Liver (tissue), 9 donors: Measurements from ENCODE around the gene BAZ2B. TPM values are rescaled to one million over a fixed set of nuclear protein-coding genes. Genes with fewer than 3 reads are reported as not detected.

ENCODE experiments used
- DNase-seq: peaks from one replicate; pipeline ENCODE4 v3.0.0-alpha.2; 2017; ENCODE audit warnings: low spot score
- H3K27ac ChIP-seq, 2 donors: one replicate each; pipeline ENCODE4 v1.7.0; 2013; ENCODE audit warnings: inconsistent platforms in 2 of 2, low read length in 2 of 2, control low read depth in 1 of 2, low read depth in 1 of 2, mild to moderate bottlenecking in 1 of 2
- H3K27me3 ChIP-seq, 4 donors: one replicate each; pipeline versions ENCODE4 v1.6.1 to v1.7.0; 2013; ENCODE audit warnings: low read length in 3 of 4, inconsistent platforms in 1 of 4, mild to moderate bottlenecking in 1 of 4, moderate library complexity in 1 of 4; ENCODE audit not compliant: control insufficient read depth in 4 of 4, insufficient read depth in 4 of 4
- H3K36me3 ChIP-seq, 4 donors: one replicate each; pipeline versions ENCODE4 v1.6.1 to v1.7.0; 2013; ENCODE audit warnings: low read length in 3 of 4, mild to moderate bottlenecking in 3 of 4, low read depth in 1 of 4, moderate library complexity in 1 of 4; ENCODE audit not compliant: control insufficient read depth in 4 of 4, insufficient read depth in 3 of 4
- H3K4me1 ChIP-seq, 4 donors: one replicate each; pipeline versions ENCODE4 v1.6.1 to v1.7.0; 2013; ENCODE audit warnings: low read length in 3 of 4, mild to moderate bottlenecking in 3 of 4, moderate library complexity in 1 of 4; ENCODE audit not compliant: control insufficient read depth in 4 of 4, insufficient read depth in 4 of 4
- H3K4me3 ChIP-seq, 3 donors: one replicate each; pipeline versions ENCODE4 v1.6.1 to v1.7.0; 2013; ENCODE audit warnings: low read length in 3 of 3, control low read depth in 1 of 3, low read depth in 1 of 3, mild to moderate bottlenecking in 1 of 3
- H3K9ac ChIP-seq, 2 donors: one replicate each; pipeline ENCODE4 v1.7.0; 2013; ENCODE audit warnings: low read length in 2 of 2, mild to moderate bottlenecking in 2 of 2, moderate library complexity in 2 of 2, control low read depth in 1 of 2, low read depth in 1 of 2
- H3K9me3 ChIP-seq, 4 donors: one replicate each; pipeline versions ENCODE4 v1.6.1 to v1.7.0; 2013; ENCODE audit warnings: low read length in 3 of 4; ENCODE audit not compliant: control insufficient read depth in 4 of 4
- ATF3 ChIP-seq: IDR thresholded peaks from 2 replicates; pipeline ENCODE4 v1.6.1; 2016; ENCODE audit warnings: antibody characterized with exemption
- EGR1 ChIP-seq, 2 donors: IDR thresholded peaks; 2 replicates each; pipeline ENCODE4 v1.6.1; 2016 to 2018; ENCODE audit warnings: antibody characterized with exemption in 2 of 2, low read depth in 2 of 2
- FOXA1 ChIP-seq: IDR thresholded peaks from 2 replicates; pipeline ENCODE4 v1.6.1; 2016; ENCODE audit warnings: antibody characterized with exemption
- FOXA2 ChIP-seq: IDR thresholded peaks from 2 replicates; pipeline ENCODE4 v1.6.1; 2016; ENCODE audit warnings: antibody characterized with exemption
- GABPA ChIP-seq, 2 donors: IDR thresholded peaks in 1 of 2; conservative IDR thresholded peaks in 1 of 2; 2 replicates each; pipeline ENCODE4 v1.6.1; 2016; ENCODE audit warnings: antibody characterized with exemption in 2 of 2, mild to moderate bottlenecking in 1 of 2, moderate library complexity in 1 of 2
- HNF4A ChIP-seq, 2 donors: conservative IDR thresholded peaks; 2 replicates each; pipeline ENCODE4 v1.6.1; 2016; ENCODE audit warnings: antibody characterized with exemption in 2 of 2, mild to moderate bottlenecking in 2 of 2
- HNF4G ChIP-seq: IDR thresholded peaks from 2 replicates; pipeline ENCODE4 v1.6.1; 2016; ENCODE audit warnings: antibody characterized with exemption
- JUND ChIP-seq, 2 donors: IDR thresholded peaks; 2 replicates each; pipeline ENCODE4 v1.6.1; 2016; ENCODE audit warnings: antibody characterized with exemption in 2 of 2
- RAD21 ChIP-seq, 2 donors: IDR thresholded peaks; 2 replicates each; pipeline ENCODE4 v1.6.1; 2016; ENCODE audit warnings: antibody characterized with exemption in 2 of 2, mild to moderate bottlenecking in 2 of 2
- RXRA ChIP-seq, 2 donors: IDR thresholded peaks; 2 replicates each; pipeline ENCODE4 v1.6.1; 2017 to 2018; ENCODE audit warnings: antibody characterized with exemption in 2 of 2, mild to moderate bottlenecking in 1 of 2
- SP1 ChIP-seq: IDR thresholded peaks from 2 replicates; pipeline ENCODE4 v1.6.1; 2018; ENCODE audit warnings: antibody characterized with exemption, mild to moderate bottlenecking
- TAF1 ChIP-seq: conservative IDR thresholded peaks from 2 replicates; pipeline ENCODE4 v1.6.1; 2016; ENCODE audit warnings: antibody characterized with exemption, mild to moderate bottlenecking
- YY1 ChIP-seq: IDR thresholded peaks from 2 replicates; pipeline ENCODE4 v1.6.1; 2016; ENCODE audit warnings: antibody characterized with exemption, mild to moderate bottlenecking
- ZBTB33 ChIP-seq: IDR thresholded peaks from 2 replicates; pipeline ENCODE4 v1.6.1; 2016; ENCODE audit warnings: antibody characterized with exemption
- WGBS: extraction: QIAGEN DNeasy Blood & Tissue Kit; methylation state at CpG from one replicate; pipeline ENCODE4 v1.1.7; 2013; 5-methylcytosine and 5-hydroxymethylcytosine counted together
- polyA plus RNA-seq, 2 donors: library from polyadenylated mRNA; stranded (reverse) in 1 of 2; unstranded in 1 of 2; fragments of 200-250 nt in 1 of 2; fragments of >200 nt in 1 of 2; fragmentation: Nextera tagmentation in 1 of 2; extraction: Ambion mirVana in 1 of 2; gene quantifications; one replicate each; pipeline versions ENCODE4 v1.2.1 to v1.2.3, GENCODE V29; 2013 to 2015
- total RNA-seq, 2 donors: library from RNA; depleted of rRNA; stranded (reverse); fragments of >200 nt; gene quantifications; one replicate each; pipeline ENCODE4 v1.2.3, GENCODE V29; 2014
- TF ChIP-seq, protein P1 (sequence below): IDR thresholded peaks from 2 replicates; pipeline ENCODE4 v1.6.1; 2016; ENCODE audit warnings: antibody characterized with exemption
- TF ChIP-seq, protein P2 (sequence below): IDR thresholded peaks from 2 replicates; pipeline ENCODE4 v1.6.1; 2016; ENCODE audit warnings: antibody characterized with exemption, mild to moderate bottlenecking
- TF ChIP-seq, protein P3 (sequence below): fragments of 150-350 bp; IDR thresholded peaks from 2 replicates; pipeline ENCODE4 v1.5.1; 2017; ENCODE audit warnings: improper control_type of control experiment, low read depth, low read length; ENCODE audit not compliant: missing input control
- donor health status: healthy.
- donor health status: healthy.
- donor health status: healthy.
- donor health status: healthy.
- donor health status: healthy.

The BAZ2B gene
- total and polyA plus RNA-seq, 4 donors: 6.7 to 61.0 (median 24.9) TPM

- Histone ChIP-seq H3K9ac (no peak overlapping the region), H3K36me3 (no peaks in the 10 kb centered on the region), H3K4me1 (no peaks in the 10 kb centered on the region), H3K27me3 (no peaks in the 10 kb centered on the region), H3K27ac (no peak overlapping the region), H3K9me3 (no peaks in the 10 kb centered on the region), H3K4me3 (no peak overlapping the region)
- TF ChIP-seq JUND (IDR thresholded peaks at IDR 0.05) (no peak), EGR1 (IDR thresholded peaks at IDR 0.05; ENCODE audit: low read depth in 2 of 2) (no peak), GABPA (IDR thresholded peaks at IDR 0.05 in 1 of 2, conservative IDR thresholded peaks at IDR 0.05 in 1 of 2) (no peak), FOXA1 (no peak), ZBTB33 (no peak), HNF4A (conservative IDR thresholded peaks at IDR 0.05) (no peak), YY1 (no peak), FOXA2 (no peak), HNF4G (no peak), RAD21 (IDR thresholded peaks at IDR 0.05) (no peak), RXRA (IDR thresholded peaks at IDR 0.05) (no peak), SP1 (no peak), TAF1 (no peak)
- TF ChIP-seq, protein P1, sequence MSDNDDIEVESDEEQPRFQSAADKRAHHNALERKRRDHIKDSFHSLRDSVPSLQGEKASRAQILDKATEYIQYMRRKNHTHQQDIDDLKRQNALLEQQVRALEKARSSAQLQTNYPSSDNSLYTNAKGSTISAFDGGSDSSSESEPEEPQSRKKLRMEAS: no peak
- TF ChIP-seq, protein P2, sequence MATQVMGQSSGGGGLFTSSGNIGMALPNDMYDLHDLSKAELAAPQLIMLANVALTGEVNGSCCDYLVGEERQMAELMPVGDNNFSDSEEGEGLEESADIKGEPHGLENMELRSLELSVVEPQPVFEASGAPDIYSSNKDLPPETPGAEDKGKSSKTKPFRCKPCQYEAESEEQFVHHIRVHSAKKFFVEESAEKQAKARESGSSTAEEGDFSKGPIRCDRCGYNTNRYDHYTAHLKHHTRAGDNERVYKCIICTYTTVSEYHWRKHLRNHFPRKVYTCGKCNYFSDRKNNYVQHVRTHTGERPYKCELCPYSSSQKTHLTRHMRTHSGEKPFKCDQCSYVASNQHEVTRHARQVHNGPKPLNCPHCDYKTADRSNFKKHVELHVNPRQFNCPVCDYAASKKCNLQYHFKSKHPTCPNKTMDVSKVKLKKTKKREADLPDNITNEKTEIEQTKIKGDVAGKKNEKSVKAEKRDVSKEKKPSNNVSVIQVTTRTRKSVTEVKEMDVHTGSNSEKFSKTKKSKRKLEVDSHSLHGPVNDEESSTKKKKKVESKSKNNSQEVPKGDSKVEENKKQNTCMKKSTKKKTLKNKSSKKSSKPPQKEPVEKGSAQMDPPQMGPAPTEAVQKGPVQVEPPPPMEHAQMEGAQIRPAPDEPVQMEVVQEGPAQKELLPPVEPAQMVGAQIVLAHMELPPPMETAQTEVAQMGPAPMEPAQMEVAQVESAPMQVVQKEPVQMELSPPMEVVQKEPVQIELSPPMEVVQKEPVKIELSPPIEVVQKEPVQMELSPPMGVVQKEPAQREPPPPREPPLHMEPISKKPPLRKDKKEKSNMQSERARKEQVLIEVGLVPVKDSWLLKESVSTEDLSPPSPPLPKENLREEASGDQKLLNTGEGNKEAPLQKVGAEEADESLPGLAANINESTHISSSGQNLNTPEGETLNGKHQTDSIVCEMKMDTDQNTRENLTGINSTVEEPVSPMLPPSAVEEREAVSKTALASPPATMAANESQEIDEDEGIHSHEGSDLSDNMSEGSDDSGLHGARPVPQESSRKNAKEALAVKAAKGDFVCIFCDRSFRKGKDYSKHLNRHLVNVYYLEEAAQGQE: no peak
- no peak for DNase-seq
Measured at GRCh38 chr2:159591221-159591620, 25.1 kb downstream of the BAZ2B start.

DNA sequence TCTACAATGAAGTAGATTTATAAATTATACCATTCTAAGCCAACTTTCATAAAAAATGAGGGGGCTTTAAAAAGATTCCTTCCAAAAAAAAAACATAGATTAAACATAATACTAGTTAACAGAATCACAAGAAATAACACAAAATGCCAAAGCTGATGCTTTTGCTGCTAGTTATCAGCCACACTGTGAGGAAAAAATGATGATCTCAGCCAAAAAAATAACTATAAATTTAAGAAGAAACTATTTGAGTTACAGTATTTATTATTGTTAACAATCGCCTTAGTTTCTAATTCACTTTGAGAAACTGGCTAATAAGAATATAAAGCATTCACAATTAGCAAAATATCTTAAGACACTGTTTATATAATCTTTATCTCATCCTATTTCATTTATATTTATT, 27.1 kb downstream of the BAZ2B start:
- Histone ChIP-seq H3K36me3 (peaks cover 0 to under 1% (median 0%) of the 10 kb centered on the region in 4 donors), H3K27ac (no peak overlapping the region), H3K4me3 (no peak overlapping the region), H3K4me1 (peaks cover 0 to 2% (median 0%) of the 10 kb centered on the region in 4 donors), H3K9me3 (no peaks in the 10 kb centered on the region), H3K9ac (no peak overlapping the region), H3K27me3 (no peaks in the 10 kb centered on the region)
- 92% methylated on average over 1 of the region's 1 CpG for WGBS
- no peak for DNase-seq
- TF ChIP-seq, protein P3, sequence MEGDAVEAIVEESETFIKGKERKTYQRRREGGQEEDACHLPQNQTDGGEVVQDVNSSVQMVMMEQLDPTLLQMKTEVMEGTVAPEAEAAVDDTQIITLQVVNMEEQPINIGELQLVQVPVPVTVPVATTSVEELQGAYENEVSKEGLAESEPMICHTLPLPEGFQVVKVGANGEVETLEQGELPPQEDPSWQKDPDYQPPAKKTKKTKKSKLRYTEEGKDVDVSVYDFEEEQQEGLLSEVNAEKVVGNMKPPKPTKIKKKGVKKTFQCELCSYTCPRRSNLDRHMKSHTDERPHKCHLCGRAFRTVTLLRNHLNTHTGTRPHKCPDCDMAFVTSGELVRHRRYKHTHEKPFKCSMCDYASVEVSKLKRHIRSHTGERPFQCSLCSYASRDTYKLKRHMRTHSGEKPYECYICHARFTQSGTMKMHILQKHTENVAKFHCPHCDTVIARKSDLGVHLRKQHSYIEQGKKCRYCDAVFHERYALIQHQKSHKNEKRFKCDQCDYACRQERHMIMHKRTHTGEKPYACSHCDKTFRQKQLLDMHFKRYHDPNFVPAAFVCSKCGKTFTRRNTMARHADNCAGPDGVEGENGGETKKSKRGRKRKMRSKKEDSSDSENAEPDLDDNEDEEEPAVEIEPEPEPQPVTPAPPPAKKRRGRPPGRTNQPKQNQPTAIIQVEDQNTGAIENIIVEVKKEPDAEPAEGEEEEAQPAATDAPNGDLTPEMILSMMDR: no peak
- TF ChIP-seq, protein P2: no peak
- no peak for TF ChIP-seq FOXA1
- TF ChIP-seq, protein P1: no peak
- TF ChIP-seq GABPA (IDR thresholded peaks at IDR 0.05 in 1 of 2, conservative IDR thresholded peaks at IDR 0.05 in 1 of 2): no peak
- TF ChIP-seq ATF3: no peak
